HepG2 (cell line): Measurements from ENCODE around the gene UQCR11. TPM values are rescaled to one million over a fixed set of nuclear protein-coding genes. Genes with fewer than 3 reads are reported as not detected.

Source experiments
- ATAC-seq: fragments of 200-7000 bp; cut with Tn5 transposase; 3 replicates; pipeline ENCODE4 v1.9.1; 2020; ENCODE audit warnings: mild to moderate bottlenecking, moderate library complexity
- BruUV-seq: library from RNA; stranded (reverse); fragments of 400-500 nt; replicated peaks from 2 replicates; lab custom pipeline; 2021; lab: Mats Ljungman, UMichigan
- CTCF ChIA-PET: fragments of 300-600 bp; formaldehyde crosslinking; extraction: SDS; loops from one replicate; lab custom pipeline; 2021; ENCODE audit warnings: low total read pairs, inconsistent platforms, low intra/inter-chr PET ratio; lab: Yijun Ruan, JAX
- POLR2A ChIA-PET: fragments of 350-600 bp; sonication (Branson Sonifier 250); formaldehyde crosslinking; loops from one replicate; lab custom pipeline; 2020; ENCODE audit warnings: antibody characterized with exemption, inconsistent platforms; lab: Yijun Ruan, JAX
- DNase-seq: peaks from one replicate; pipeline ENCODE4 v3.0.0-alpha.2; 2015; ENCODE audit warnings: low spot score
- FAIRE-seq: peaks from 3 replicates; lab custom pipeline; 2011; peaks lifted over from hg19 to GRCh38; lab: Jason Lieb, UNC
- H2AFZ ChIP-seq: one replicate; pipeline ENCODE4 v1.6.1; 2011; ENCODE audit warnings: low read length, inconsistent platforms
- H3K27ac ChIP-seq: fragments of 300-600 bp; 3 replicates; pipeline ENCODE4 v1.8.0; 2011; ENCODE audit warnings: mixed run types, mild to moderate bottlenecking, mixed read lengths, low read length, inconsistent platforms; ENCODE audit not compliant: insufficient read depth; ENCODE audit errors: extremely low read length
- H3K27me3 ChIP-seq, 2 experiments: fragments of 200-600 bp in 1 of 2; 2 replicates in 1 of 2; 3 replicates in 1 of 2; pipeline versions ENCODE4 v1.6.0 to v1.8.0; 2011; ENCODE audit warnings: low read length in 2 of 2, mild to moderate bottlenecking in 2 of 2, moderate library complexity in 2 of 2, inconsistent platforms in 1 of 2; ENCODE audit not compliant: insufficient read depth in 2 of 2, control insufficient read depth in 1 of 2
- H3K36me3 ChIP-seq, 2 experiments: fragments of 200-600 bp in 1 of 2; replicated peaks in 1 of 2; 2 replicates in 1 of 2; 3 replicates in 1 of 2; pipeline versions ENCODE4 v1.5.1 to v1.8.0; 2011; ENCODE audit warnings: low read length in 2 of 2, inconsistent platforms in 1 of 2; ENCODE audit not compliant: insufficient read depth in 2 of 2, control insufficient read depth in 1 of 2
- H3K4me1 ChIP-seq: 2 replicates; pipeline ENCODE4 v1.5.1; 2012; ENCODE audit warnings: low read length, inconsistent platforms; ENCODE audit not compliant: insufficient read depth
- H3K4me2 ChIP-seq: 2 replicates; pipeline ENCODE4 v1.6.0; 2011; ENCODE audit warnings: low read depth, low read length, inconsistent platforms
- H3K4me3 ChIP-seq, 3 experiments: fragments of 200-600 bp in 1 of 3; sonication (generic), shearing (Covaris generic) in 1 of 3; replicated peaks in 1 of 3; 2 replicates each; pipeline ENCODE4 v1.5.1; 2011 to 2016; ENCODE audit warnings: low read length in 3 of 3, inconsistent platforms in 2 of 3, low read depth in 2 of 3, mild to moderate bottlenecking in 2 of 3, control low read depth in 1 of 3, mixed read lengths in 1 of 3; ENCODE audit not compliant: insufficient read depth in 1 of 3
- H3K79me2 ChIP-seq: one replicate; pipeline ENCODE4 v1.6.1; 2011; ENCODE audit warnings: low read length, inconsistent platforms; ENCODE audit not compliant: insufficient read depth
- H3K9ac ChIP-seq: 2 replicates; pipeline ENCODE4 v1.6.0; 2011; ENCODE audit warnings: mild to moderate bottlenecking, low read depth, low read length, inconsistent platforms; ENCODE audit not compliant: insufficient read depth
- H3K9me3 ChIP-seq: 2 replicates; pipeline ENCODE4 v1.5.1; 2012; ENCODE audit warnings: mild to moderate bottlenecking, low read length
- H4K20me1 ChIP-seq: 2 replicates; pipeline ENCODE4 v1.6.0; 2011; ENCODE audit warnings: inconsistent platforms, mild to moderate bottlenecking, low read length, moderate library complexity; ENCODE audit not compliant: insufficient read depth
- AGO1 ChIP-seq: fragments of 200-400 bp; formaldehyde crosslinking; IDR thresholded peaks from 2 replicates; pipeline ENCODE4 v1.6.1; 2017; ENCODE audit warnings: mild to moderate bottlenecking, low read depth, low read length, moderate library complexity; ENCODE audit not compliant: poor library complexity, severe bottlenecking
- AGO2 ChIP-seq: fragments of 200-400 bp; formaldehyde crosslinking; optimal IDR thresholded peaks from 2 replicates; pipeline ENCODE3; 2017; ENCODE audit warnings: mild to moderate bottlenecking, low read depth, low read length, moderate library complexity
- GLI4 ChIP-seq: sonication (generic); formaldehyde crosslinking; IDR thresholded peaks from 2 replicates; pipeline ENCODE4 v1.5.1; 2020; ENCODE audit warnings: missing genetic modification reagents, mild to moderate bottlenecking, moderate library complexity, borderline replicate concordance
- NFYB ChIP-seq: sonication (generic); formaldehyde crosslinking; IDR thresholded peaks from 2 replicates; pipeline ENCODE4 v1.4.0; 2020; ENCODE audit warnings: missing genetic modification reagents
- POLR2G ChIP-seq: fragments of 200-400 bp; formaldehyde crosslinking; IDR thresholded peaks from 2 replicates; pipeline ENCODE4 v1.6.1; 2018; ENCODE audit warnings: mild to moderate bottlenecking, low read depth, low read length, moderate library complexity
- ZFP41 ChIP-seq: sonication (generic); formaldehyde crosslinking; IDR thresholded peaks from 2 replicates; pipeline ENCODE4 v1.4.0; 2020; ENCODE audit warnings: mild to moderate bottlenecking, missing genetic modification reagents, borderline replicate concordance
- ZNF615 ChIP-seq: sonication (generic); formaldehyde crosslinking; IDR thresholded peaks from 2 replicates; pipeline ENCODE4 v1.5.0; 2020; ENCODE audit warnings: mild to moderate bottlenecking, missing genetic modification reagents, borderline replicate concordance
- WGBS: methylation state at CpG from one replicate; pipeline ENCODE4 v1.1.6; 2017; ENCODE audit warnings: low lambda C conversion rate; 5-methylcytosine and 5-hydroxymethylcytosine counted together
- in situ Hi-C: cut with HindIII; loops from 2 replicates; pipeline ENCODE4 v1.10.0; 2017; ENCODE audit warnings: low pct_unique_long_range_greater_than_20kb; ENCODE audit not compliant: extremely low pct_ligation_motif_present
- intact Hi-C: fragments of 100-400 bp; cut with micrococcal nuclease; formaldehyde crosslinking; loops from one replicate; pipeline ENCODE4 v1.10.0; 2022; ENCODE audit not compliant: unreplicated experiment
- polyA plus RNA-seq, 8 experiments: library from polyadenylated mRNA; depleted of rRNA in 3 of 8; stranded (reverse) in 7 of 8; unstranded in 1 of 8; fragments of >200 nt; fragmentation: Illumina TruSeq in 4 of 8; extraction: Trizol in 4 of 8; gene quantifications; 2 replicates each; pipeline versions ENCODE4 v1.2.1 to v1.2.3, GENCODE V29; 2011 to 2016; ENCODE audit warnings: low read depth in 4 of 8, missing spikeins in 1 of 8, mixed read lengths in 1 of 8; ENCODE audit not compliant: insufficient read depth in 1 of 8
- total RNA-seq, 5 experiments: library from RNA; depleted of rRNA; stranded (reverse); fragments of >200 nt; fragmentation: Illumina TruSeq; extraction: Trizol; gene quantifications; 2 replicates each; pipeline ENCODE4 v1.2.3, GENCODE V29; 2016; ENCODE audit warnings: low read depth in 1 of 5

UQCR11 gene
- total and polyA plus RNA-seq, 2 of the 13 experiments (the other 11 are each of a cell fraction or from before 2014, with no cell fraction given): 125 to 214 TPM

- DNase-seq: no peak
- Histone ChIP-seq H3K4me3 (no peak overlapping the region), H3K36me3 (peaks cover 0 to 9% of the 10 kb centered on the region in 2 experiments; a peak in 1 of 5 replicates), H3K9ac (no peak overlapping the region), H3K4me1 (peaks cover 17% of the 10 kb centered on the region), H3K9me3 (no peaks in the 10 kb centered on the region), H3K27me3 (0 out of 5 replicates have a peak, but pooled peaks cover 0 to under 1% of the 10 kb centered on the region in 2 experiments), H3K27ac (no peak overlapping the region), H3K79me2 (no peaks in the 10 kb centered on the region)
- in situ Hi-C loops (no loop called here), intact Hi-C loops (no loop called here)
- ATAC-seq: no peak
- no TSS peak for BruUV-seq
- no peak for FAIRE-seq
- TF ChIP-seq AGO2 (peak; percentile 75), NFYB (CRISPR knock-in tag) (no peak), AGO1 (peak; percentile 63), GLI4 (CRISPR knock-in tag) (no peak), ZFP41 (CRISPR knock-in tag) (no peak), POLR2G (peak; percentile 15; the same call in 1 of the 2 replicates), ZNF615 (no peak)
- TF ChIP-seq, all 625 proteins: peak for 3
- Histone ChIP-seq H4K20me1 (0 out of 2 replicates have a peak, but pooled peaks cover 2% of the 10 kb centered on the region), H3K4me2 (no peak overlapping the region), H2AFZ (no peak overlapping the region)
- CTCF ChIA-PET: no interaction called here
- 95% methylated on average over 28 of the region's 34 CpGs for WGBS
- POLR2A ChIA-PET: interaction anchor here (0.6 to 0.8 kb wide), 2 partner anchors 11 to 16 kb away, joined by 3 read pairs; no protein-coding TSS in a partner anchor
Measured at GRCh38 chr19:1574354-1575136, 30.7 kb downstream of the UQCR11 start.
